GM10266 (cell line): Measurements from ENCODE around the gene ABHD17B.

Experiments
- DNase-seq: peaks from one replicate; pipeline ENCODE4 v3.0.0; 2012; ENCODE audit errors: extremely low spot score
- TF ChIP-seq, protein P1 (sequence below): IDR thresholded peaks from 2 replicates; pipeline ENCODE4 v1.5.1; 2012; ENCODE audit warnings: mild to moderate bottlenecking, low read depth; ENCODE audit not compliant: control insufficient read depth, insufficient read depth; ENCODE audit errors: missing control alignments

Gene ABHD17B

DNA sequence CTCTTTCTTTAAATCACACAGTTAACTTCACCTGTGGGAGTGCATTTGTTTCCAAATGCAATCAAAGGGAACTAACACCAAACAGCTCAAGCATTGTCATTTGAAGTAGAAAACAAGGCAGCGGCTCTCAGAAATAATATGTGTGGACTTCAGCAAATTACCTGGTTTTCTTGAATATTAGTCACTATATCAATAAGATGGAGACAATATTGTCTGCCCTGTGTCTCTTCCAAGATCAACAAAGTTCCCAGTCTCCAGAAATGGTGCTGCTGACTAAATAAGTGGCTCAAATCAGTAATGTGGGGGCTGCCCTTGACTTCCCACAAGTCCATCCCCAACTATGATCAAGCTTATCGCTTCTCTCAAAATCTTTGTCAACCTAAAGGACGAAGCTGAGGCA lies 89.6 kb downstream of the ABHD17B start:
- TF ChIP-seq, protein P1, sequence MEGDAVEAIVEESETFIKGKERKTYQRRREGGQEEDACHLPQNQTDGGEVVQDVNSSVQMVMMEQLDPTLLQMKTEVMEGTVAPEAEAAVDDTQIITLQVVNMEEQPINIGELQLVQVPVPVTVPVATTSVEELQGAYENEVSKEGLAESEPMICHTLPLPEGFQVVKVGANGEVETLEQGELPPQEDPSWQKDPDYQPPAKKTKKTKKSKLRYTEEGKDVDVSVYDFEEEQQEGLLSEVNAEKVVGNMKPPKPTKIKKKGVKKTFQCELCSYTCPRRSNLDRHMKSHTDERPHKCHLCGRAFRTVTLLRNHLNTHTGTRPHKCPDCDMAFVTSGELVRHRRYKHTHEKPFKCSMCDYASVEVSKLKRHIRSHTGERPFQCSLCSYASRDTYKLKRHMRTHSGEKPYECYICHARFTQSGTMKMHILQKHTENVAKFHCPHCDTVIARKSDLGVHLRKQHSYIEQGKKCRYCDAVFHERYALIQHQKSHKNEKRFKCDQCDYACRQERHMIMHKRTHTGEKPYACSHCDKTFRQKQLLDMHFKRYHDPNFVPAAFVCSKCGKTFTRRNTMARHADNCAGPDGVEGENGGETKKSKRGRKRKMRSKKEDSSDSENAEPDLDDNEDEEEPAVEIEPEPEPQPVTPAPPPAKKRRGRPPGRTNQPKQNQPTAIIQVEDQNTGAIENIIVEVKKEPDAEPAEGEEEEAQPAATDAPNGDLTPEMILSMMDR, result no peak
- no peak for DNase-seq

DNA sequence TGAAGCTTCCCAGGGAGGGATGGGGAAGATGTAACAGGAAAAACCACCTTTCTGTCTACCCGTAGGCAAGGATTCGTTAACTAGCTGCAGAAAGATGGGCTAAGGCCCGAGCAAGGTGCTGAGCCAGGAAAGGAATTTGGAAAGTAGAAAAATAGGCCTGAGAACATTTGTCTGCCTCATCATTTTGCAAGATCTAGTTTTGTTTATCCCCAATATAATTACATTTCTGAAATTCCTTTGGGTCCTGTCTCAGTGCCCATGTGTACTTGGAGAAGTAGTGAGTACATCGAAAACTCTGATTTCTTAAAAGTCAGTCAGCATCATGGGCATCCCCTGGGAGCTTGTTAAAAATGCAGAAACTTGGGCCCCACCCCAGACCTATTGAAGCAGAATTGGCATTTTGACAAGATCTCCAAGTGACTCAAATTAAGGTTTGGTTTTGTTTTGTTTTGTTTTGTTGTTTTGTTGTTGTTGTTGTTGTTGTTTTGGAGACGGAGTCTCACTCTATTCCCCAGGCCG lies 90.5 kb downstream of the ABHD17B start:
- DNase-seq, result no peak
- TF ChIP-seq, protein P1, result no peak

DNA sequence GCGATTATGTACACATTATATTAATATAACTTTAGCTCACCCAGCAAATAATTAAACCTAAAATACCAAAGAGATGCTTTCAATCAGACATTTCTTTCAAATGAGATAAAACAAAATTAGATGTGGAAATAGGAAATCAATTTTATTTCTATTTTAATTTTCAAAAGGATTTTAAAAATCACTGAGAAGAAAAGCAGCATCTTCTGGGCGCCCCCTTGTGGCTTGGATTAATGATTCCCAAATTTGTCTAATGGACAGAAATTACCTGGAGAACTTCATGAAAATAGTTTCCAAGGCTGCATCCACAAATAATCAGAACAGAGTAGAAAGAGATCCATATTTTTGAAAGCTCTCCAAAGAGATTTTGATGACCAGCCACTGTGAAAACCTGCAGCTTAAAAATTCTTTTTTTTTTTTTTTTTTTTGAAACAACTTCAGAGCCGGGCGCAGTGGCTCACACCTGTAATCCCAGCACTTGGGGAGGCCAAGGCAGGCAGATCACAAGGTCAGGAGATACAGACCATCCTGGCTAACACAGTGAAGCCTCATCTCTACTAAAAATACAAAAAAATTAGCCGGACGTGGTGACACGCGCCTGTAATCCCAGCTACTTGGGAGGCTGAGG lies 91.8 kb downstream of the ABHD17B start:
- DNase-seq, result peak; percentile 22
- TF ChIP-seq, protein P1, result peak; percentile 68

DNA sequence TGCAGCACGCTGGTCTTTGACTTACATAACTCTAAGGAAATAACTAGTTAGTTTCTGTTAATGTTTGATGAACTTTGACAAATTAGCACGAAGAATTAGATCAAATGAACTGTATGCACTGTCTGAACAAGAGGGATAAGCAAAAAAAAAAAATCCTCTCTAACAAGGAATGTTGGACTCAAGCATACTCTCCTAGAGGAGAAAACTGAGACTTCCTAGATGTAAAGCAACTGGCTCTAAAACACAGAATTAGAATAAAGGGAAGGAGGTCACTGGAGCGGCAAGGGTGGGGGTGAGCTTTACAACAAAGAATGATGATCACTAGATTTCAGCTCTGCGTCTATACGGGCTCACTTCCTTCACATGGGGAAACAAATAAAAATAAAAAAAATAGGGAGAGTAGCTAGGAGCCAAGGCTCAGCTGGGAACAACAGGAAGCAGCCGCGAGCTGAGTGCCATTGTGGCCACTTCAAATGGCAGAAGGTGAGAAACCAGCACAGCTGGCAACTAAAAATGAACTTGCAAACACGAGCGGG lies 94.0 kb downstream of the ABHD17B start:
- TF ChIP-seq, protein P1, result no peak

More for the DNA sequence above, 94.0 kb downstream of the ABHD17B start:
- DNase-seq, result no peak
